ENCODE data around the gene RBM27. TPM values are rescaled to one million over a fixed set of nuclear protein-coding genes. Genes with fewer than 3 reads are reported as not detected.

The RBM27 gene
- polyA plus RNA-seq, 1 of the 3 experiments (the other 2 are of a cell fraction) = 8.2 TPM

- Histone ChIP-seq H3F3A (replicated peaks; ENCODE audit: insufficient read depth) (peaks cover 3% of the 10 kb centered on the region), H3K4me2 (peak overlapping the region; percentile 79), H3K79me2 (ENCODE audit: insufficient read depth) (peaks cover 55% of the 10 kb centered on the region), H3K4me3 (ENCODE audit: low read depth in 2 of 2, low read length in 1 of 2) (peak overlapping the region; percentile 74 to 87), H3K9me2 (no peaks in the 10 kb centered on the region), H3K27ac (ENCODE audit: low read depth in 2 of 2, low read length in 1 of 2) (peak overlapping the region; percentile 75 to 89; a peak in 3 of 4 replicates), H3K9ac (peak overlapping the region; percentile 89), H3K4me1 (ENCODE audit: control insufficient read depth in 1 of 2, insufficient read depth in 2 of 2, low read depth in 1 of 2, low read length in 1 of 2) (peaks cover 0 to 7% of the 10 kb centered on the region in 2 experiments; a peak in 3 of 4 replicates), H3K9me3 (no peaks in the 10 kb centered on the region), H3K36me3 (replicated peaks in 1 of 2; ENCODE audit: control insufficient read depth in 1 of 2, insufficient read depth in 2 of 2, low read length in 1 of 2) (no peaks in the 10 kb centered on the region), H3K27me3 (ENCODE audit: insufficient read depth) (no peaks in the 10 kb centered on the region), H4K20me1 (ENCODE audit: insufficient read depth) (peaks cover 24% of the 10 kb centered on the region), H2AFZ (ENCODE audit: low read depth) (peak overlapping the region; percentile 67; the same call in 1 of the 2 replicates)
- ChIA-PET POLR2A (interaction anchor here (1.2 kb wide), 1 partner anchor 210 kb away, joined by 3 read pairs; no protein-coding TSS in a partner anchor), CTCF (no interaction called here)
- under 1% methylated on average over 18 of the region's 21 CpGs for WGBS (ENCODE audit: low lambda C conversion rate)
- TF ChIP-seq SMC3 (IDR thresholded peaks at IDR 0.05; ENCODE audit: low read depth, low read length) (no peak), CHD2 (IDR thresholded peaks at IDR 0.05; ENCODE audit: low read length, partially characterized antibody) (no peak), POLR2AphosphoS5 (IDR thresholded peaks at IDR 0.05; ENCODE audit: low read depth, low read length) (no peak), RXRA (IDR thresholded peaks at IDR 0.05; ENCODE audit: borderline replicate concordance, low read depth) (no peak), FOXM1 (IDR thresholded peaks at IDR 0.05; ENCODE audit: low read depth) (no peak), FOXJ3 (CRISPR knock-in tag; IDR thresholded peaks at IDR 0.05) (no peak), MEF2A (IDR thresholded peaks at IDR 0.05; ENCODE audit: borderline replicate concordance, low read depth) (no peak), TCF12 (IDR thresholded peaks at IDR 0.05) (no peak), MXI1 (IDR thresholded peaks at IDR 0.05; ENCODE audit: low read depth, low read length) (no peak)
- TF ChIP-seq, protein P1, sequence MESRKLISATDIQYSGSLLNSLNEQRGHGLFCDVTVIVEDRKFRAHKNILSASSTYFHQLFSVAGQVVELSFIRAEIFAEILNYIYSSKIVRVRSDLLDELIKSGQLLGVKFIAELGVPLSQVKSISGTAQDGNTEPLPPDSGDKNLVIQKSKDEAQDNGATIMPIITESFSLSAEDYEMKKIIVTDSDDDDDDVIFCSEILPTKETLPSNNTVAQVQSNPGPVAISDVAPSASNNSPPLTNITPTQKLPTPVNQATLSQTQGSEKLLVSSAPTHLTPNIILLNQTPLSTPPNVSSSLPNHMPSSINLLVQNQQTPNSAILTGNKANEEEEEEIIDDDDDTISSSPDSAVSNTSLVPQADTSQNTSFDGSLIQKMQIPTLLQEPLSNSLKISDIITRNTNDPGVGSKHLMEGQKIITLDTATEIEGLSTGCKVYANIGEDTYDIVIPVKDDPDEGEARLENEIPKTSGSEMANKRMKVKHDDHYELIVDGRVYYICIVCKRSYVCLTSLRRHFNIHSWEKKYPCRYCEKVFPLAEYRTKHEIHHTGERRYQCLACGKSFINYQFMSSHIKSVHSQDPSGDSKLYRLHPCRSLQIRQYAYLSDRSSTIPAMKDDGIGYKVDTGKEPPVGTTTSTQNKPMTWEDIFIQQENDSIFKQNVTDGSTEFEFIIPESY (IDR thresholded peaks at IDR 0.05; ENCODE audit: borderline replicate concordance, low read depth) = no peak
- TF ChIP-seq, protein P2, sequence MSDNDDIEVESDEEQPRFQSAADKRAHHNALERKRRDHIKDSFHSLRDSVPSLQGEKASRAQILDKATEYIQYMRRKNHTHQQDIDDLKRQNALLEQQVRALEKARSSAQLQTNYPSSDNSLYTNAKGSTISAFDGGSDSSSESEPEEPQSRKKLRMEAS (IDR thresholded peaks at IDR 0.05; ENCODE audit: low read depth) = no peak
- DNase-seq = no peak
These were observed 427 bp downstream of the RBM27 start for GRCh38 chr5:146203872-146204192.

DNA sequence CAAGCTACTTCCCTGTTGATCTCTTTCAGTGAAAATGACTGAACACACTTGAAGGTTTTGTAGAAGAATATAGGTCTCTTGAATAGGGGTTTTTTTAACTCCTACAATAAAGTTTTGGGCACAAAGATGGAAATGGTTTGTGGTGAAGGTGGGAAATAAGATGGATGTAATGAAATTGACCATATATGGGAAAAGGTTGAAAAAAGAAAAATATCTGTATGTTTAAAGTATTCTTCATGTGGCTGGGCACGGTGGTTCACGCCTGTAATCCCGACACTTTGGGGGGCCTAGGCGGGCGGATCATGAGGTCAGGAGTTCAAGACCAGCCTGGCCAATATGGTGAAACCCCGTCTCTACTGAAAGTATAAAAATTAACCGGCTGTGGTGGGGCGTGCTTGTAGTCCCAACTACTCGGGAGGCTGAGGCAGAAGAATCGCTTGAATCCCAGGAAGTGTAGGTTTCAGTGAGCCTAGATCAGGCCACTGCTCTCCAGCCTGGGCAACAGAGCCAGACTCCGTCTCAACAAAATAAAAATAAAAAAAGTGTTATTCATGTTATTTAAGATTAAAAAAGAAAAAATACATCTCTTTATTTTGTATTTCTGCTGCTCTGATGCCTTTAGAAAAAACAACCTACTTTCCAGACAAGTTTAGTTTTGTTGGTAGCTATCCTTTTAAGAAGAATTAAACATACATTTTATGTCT lies 2.2 kb downstream of the RBM27 start:
- TF ChIP-seq ELF1 (IDR thresholded peaks at IDR 0.05) = no peak
- TF ChIP-seq EZH2phosphoT487 (IDR thresholded peaks at IDR 0.05; ENCODE audit: borderline replicate concordance, low read depth) = no peak
- no peak for TF ChIP-seq TEAD4 (IDR thresholded peaks at IDR 0.05; ENCODE audit: borderline replicate concordance, insufficient read depth)
- no peak for TF ChIP-seq RAD21 (IDR thresholded peaks at IDR 0.05; ENCODE audit: low read length)
- no peak for TF ChIP-seq NRF1 (IDR thresholded peaks at IDR 0.05; ENCODE audit: low read depth, low read length)
- TF ChIP-seq CHD2 (IDR thresholded peaks at IDR 0.05; ENCODE audit: low read length, partially characterized antibody) = no peak
- TF ChIP-seq FOXM1 (IDR thresholded peaks at IDR 0.05; ENCODE audit: low read depth) = no peak
- TF ChIP-seq, protein P3, sequence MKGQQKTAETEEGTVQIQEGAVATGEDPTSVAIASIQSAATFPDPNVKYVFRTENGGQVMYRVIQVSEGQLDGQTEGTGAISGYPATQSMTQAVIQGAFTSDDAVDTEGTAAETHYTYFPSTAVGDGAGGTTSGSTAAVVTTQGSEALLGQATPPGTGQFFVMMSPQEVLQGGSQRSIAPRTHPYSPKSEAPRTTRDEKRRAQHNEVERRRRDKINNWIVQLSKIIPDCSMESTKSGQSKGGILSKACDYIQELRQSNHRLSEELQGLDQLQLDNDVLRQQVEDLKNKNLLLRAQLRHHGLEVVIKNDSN (IDR thresholded peaks at IDR 0.05; ENCODE audit: borderline replicate concordance, low read depth) = no peak
- no peak for TF ChIP-seq TCF12 (IDR thresholded peaks at IDR 0.05)
- TF ChIP-seq, protein P4, sequence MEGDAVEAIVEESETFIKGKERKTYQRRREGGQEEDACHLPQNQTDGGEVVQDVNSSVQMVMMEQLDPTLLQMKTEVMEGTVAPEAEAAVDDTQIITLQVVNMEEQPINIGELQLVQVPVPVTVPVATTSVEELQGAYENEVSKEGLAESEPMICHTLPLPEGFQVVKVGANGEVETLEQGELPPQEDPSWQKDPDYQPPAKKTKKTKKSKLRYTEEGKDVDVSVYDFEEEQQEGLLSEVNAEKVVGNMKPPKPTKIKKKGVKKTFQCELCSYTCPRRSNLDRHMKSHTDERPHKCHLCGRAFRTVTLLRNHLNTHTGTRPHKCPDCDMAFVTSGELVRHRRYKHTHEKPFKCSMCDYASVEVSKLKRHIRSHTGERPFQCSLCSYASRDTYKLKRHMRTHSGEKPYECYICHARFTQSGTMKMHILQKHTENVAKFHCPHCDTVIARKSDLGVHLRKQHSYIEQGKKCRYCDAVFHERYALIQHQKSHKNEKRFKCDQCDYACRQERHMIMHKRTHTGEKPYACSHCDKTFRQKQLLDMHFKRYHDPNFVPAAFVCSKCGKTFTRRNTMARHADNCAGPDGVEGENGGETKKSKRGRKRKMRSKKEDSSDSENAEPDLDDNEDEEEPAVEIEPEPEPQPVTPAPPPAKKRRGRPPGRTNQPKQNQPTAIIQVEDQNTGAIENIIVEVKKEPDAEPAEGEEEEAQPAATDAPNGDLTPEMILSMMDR (IDR thresholded peaks at IDR 0.05) = no peak
- TF ChIP-seq SIN3A (IDR thresholded peaks at IDR 0.05; ENCODE audit: borderline replicate concordance, low read depth, low read length) = no peak
- Histone ChIP-seq H3K9me3 (no peaks in the 10 kb centered on the region), H3K9me2 (no peaks in the 10 kb centered on the region), H3K4me2 (peak overlapping the region; percentile 79), H3K9ac (no peak overlapping the region), H3K27ac (ENCODE audit: low read depth in 2 of 2, low read length in 1 of 2) (no peak overlapping the region), H3K4me1 (ENCODE audit: control insufficient read depth in 1 of 2, insufficient read depth in 2 of 2, low read depth in 1 of 2, low read length in 1 of 2) (peaks cover 0 to 7% of the 10 kb centered on the region in 2 experiments; a peak in 3 of 4 replicates), H4K20me1 (ENCODE audit: insufficient read depth) (peaks cover 41% of the 10 kb centered on the region), H3K27me3 (ENCODE audit: insufficient read depth) (no peaks in the 10 kb centered on the region), H3K4me3 (ENCODE audit: low read depth in 2 of 2, low read length in 1 of 2) (peak overlapping the region in 1 of 2 experiments; percentile 87; a peak in 2 of 4 replicates), H3K36me3 (replicated peaks in 1 of 2; ENCODE audit: control insufficient read depth in 1 of 2, insufficient read depth in 2 of 2, low read length in 1 of 2) (no peaks in the 10 kb centered on the region), H3F3A (replicated peaks; ENCODE audit: insufficient read depth) (peaks cover 6% of the 10 kb centered on the region), H2AFZ (ENCODE audit: low read depth) (no peak overlapping the region), H3K79me2 (ENCODE audit: insufficient read depth) (peaks cover 73% of the 10 kb centered on the region)
- no peak for DNase-seq
- ChIA-PET CTCF (no interaction called here), POLR2A (no interaction called here)
- 94% methylated on average over 11 of the region's 11 CpGs for WGBS (ENCODE audit: low lambda C conversion rate)
